Measurements from ENCODE around the gene SERINC2. TPM values are rescaled to one million over a fixed set of nuclear protein-coding genes. Genes with fewer than 3 reads are reported as not detected.
A peak's percentile ranks its signal among the peaks of the same experiment; 100 is the strongest.

SERINC2 gene
- total RNA-seq, 1 experiment from 2014 or later, result 26.0 TPM

DNA sequence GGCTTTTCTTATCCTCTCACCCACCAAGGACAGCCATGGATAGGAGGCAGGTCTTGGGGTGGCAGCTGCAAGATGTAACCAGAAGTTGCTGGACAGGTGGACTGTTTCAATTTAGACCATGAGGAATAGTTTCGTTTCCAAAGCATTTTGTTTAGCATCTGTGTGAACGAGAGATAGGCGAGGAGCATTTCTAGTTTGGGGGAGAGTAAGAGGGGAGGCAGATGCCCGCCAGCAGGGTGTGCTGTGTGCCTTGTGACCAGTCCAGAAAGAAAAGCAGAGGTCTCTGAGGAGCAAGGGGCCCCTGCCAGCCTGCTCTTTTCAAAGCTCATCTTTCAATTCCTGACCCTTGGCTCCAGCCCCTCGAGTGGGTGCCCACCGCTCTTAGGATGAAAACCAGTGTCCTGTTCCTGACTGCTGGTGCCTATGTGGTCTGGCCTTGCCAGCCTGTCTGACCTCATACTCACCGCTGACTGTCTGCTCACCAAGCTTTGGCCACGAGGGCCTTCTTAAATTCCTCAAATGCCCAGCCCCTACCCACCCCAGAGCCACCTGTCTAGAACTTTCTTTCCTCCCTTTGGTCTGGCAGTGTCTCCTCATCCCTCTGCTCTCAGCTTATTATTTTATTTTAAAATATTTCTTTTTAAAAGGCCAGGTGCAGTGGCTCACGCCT, 8.5 kb downstream of the SERINC2 start:
- TF ChIP-seq, protein P1, sequence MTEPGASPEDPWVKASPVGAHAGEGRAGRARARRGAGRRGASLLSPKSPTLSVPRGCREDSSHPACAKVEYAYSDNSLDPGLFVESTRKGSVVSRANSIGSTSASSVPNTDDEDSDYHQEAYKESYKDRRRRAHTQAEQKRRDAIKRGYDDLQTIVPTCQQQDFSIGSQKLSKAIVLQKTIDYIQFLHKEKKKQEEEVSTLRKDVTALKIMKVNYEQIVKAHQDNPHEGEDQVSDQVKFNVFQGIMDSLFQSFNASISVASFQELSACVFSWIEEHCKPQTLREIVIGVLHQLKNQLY (CRISPR knock-in tag; IDR thresholded peaks at IDR 0.05), result no peak
- Mint-ChIP-seq H3K36me3 (peaks cover under 1% of the 10 kb centered on the region; the same call in 1 of the 2 replicates), H3K27me3 (ENCODE audit: low read depth) (no peaks in the 10 kb centered on the region), H3K4me1 (peaks cover 18% of the 10 kb centered on the region), H3K27ac (peak overlapping the region; percentile 80), H3K4me3 (no peak overlapping the region), H3K9me3 (no peaks in the 10 kb centered on the region)
- peak; percentile 65 for DNase-seq (ENCODE audit: low spot score)
- CTCF ChIA-PET, result interaction anchor here (0.6 to 9.0 kb wide), 48 partner anchors 7 to 606 kb away, joined by 3 to 225 read pairs (median 4); partner anchors contain the start of genes FABP3, HCRTR1, SERINC2 and SNRNP40
- ATAC-seq, result peak; percentile 86
- POLR2A ChIA-PET, result interaction anchor here (0.5 to 2.0 kb wide), 7 partner anchors 27 to 285 kb away, joined by 3 to 6 read pairs (median 3); partner anchors contain the start of genes SNRNP40 and ZCCHC17

DNA sequence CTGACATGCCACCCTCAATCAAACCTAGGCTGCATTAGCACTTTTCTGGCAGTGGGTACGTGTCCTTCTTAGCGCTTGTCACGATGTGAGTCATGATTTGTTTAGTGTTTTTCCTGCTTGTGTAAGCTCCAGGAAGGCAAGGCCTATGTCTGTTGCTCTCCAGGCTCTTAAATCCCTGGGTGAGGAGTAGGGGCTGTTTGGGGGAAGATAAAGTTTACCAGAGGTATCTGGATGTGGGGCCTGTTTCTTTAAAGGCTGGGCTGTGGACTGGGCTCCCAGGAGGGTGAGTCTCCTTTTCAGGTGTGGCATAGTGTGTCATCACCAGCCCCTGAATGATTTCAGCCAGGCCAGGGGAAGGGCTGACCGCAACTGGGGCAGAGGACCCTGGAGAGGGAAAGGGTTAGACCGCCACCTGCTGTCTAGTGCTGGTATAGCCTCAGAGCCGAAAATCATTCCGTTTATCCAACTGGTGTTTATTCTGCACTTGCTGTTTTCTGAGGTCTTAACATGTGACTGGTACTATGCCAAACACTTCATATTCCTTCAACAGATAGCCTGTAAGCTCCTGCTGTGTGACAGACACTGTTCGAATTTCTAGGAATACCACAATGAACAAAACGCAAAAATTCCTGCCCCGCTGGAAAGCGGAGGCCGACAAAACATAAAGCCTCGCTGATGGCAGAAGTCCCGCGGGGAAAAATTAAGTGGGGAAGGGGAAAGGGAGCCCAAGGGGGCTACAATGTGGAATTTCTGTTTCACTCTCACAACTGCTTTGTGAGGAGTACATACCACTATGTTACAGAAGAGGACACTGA, 9.7 kb downstream of the SERINC2 start:
- Mint-ChIP-seq H3K4me3 (no peak overlapping the region), H3K27me3 (ENCODE audit: low read depth) (no peaks in the 10 kb centered on the region), H3K36me3 (peaks cover 5% of the 10 kb centered on the region), H3K9me3 (no peaks in the 10 kb centered on the region), H3K27ac (no peak overlapping the region), H3K4me1 (peaks cover 12% of the 10 kb centered on the region; the same call in 1 of the 2 replicates)
- DNase-seq (ENCODE audit: low spot score) (peak; percentile 83), ATAC-seq (peak; percentile 74)
- ChIA-PET CTCF (interaction anchor here (0.6 to 9.0 kb wide), 31 partner anchors 9 to 607 kb away, joined by 3 to 225 read pairs (median 5); partner anchors contain the start of genes FABP3, HCRTR1, SNRNP40 and ZCCHC17), POLR2A (interaction anchor here (1.1 to 2.0 kb wide), 3 partner anchors 28 to 126 kb away, joined by 4 to 6 read pairs (median 5); partner anchors contain the start of genes SNRNP40 and ZCCHC17)
- no peak for TF ChIP-seq MYBL2 (CRISPR knock-in tag; IDR thresholded peaks at IDR 0.05)
- TF ChIP-seq, protein P2, sequence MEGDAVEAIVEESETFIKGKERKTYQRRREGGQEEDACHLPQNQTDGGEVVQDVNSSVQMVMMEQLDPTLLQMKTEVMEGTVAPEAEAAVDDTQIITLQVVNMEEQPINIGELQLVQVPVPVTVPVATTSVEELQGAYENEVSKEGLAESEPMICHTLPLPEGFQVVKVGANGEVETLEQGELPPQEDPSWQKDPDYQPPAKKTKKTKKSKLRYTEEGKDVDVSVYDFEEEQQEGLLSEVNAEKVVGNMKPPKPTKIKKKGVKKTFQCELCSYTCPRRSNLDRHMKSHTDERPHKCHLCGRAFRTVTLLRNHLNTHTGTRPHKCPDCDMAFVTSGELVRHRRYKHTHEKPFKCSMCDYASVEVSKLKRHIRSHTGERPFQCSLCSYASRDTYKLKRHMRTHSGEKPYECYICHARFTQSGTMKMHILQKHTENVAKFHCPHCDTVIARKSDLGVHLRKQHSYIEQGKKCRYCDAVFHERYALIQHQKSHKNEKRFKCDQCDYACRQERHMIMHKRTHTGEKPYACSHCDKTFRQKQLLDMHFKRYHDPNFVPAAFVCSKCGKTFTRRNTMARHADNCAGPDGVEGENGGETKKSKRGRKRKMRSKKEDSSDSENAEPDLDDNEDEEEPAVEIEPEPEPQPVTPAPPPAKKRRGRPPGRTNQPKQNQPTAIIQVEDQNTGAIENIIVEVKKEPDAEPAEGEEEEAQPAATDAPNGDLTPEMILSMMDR (IDR thresholded peaks at IDR 0.05), result peak; percentile 83

DNA sequence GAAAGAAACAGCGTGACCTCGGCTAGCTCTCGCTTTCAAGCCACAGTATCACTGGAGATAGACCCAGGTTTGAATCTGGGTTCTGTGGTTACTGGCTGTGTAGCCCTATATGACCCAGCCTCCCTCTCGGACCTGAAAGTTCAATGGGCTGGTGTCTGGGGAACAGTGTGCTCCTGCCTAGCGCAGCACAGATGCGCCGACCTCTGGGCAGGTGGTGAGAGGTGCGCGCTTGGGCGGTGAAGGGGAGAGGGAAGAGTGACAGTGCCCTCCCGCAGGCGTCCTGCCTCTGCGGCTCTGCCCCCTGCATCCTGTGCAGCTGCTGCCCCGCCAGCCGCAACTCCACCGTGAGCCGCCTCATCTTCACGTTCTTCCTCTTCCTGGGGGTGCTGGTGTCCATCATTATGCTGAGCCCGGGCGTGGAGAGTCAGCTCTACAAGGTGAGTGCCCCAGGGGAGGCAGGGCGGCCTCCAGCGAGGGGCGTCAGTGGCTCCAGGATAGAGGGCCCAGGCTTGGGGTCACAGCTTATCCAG, 10.5 kb downstream of the SERINC2 start:
- TF ChIP-seq TP53 (CRISPR knock-in tag; IDR thresholded peaks at IDR 0.05), result no peak
- TF ChIP-seq ZNF317 (CRISPR knock-in tag; IDR thresholded peaks at IDR 0.05; ENCODE audit: borderline replicate concordance, low read depth), result no peak
- TF ChIP-seq NFATC4 (CRISPR knock-in tag; IDR thresholded peaks at IDR 0.05), result no peak
- TF ChIP-seq SOX15 (CRISPR knock-in tag; IDR thresholded peaks at IDR 0.05), result no peak
- no peak for TF ChIP-seq TCF7 (CRISPR knock-in tag; IDR thresholded peaks at IDR 0.05; ENCODE audit: low read depth)
- no peak for TF ChIP-seq GTF2I (CRISPR knock-in tag; conservative IDR thresholded peaks at IDR 0.05)
- TF ChIP-seq, protein P3, sequence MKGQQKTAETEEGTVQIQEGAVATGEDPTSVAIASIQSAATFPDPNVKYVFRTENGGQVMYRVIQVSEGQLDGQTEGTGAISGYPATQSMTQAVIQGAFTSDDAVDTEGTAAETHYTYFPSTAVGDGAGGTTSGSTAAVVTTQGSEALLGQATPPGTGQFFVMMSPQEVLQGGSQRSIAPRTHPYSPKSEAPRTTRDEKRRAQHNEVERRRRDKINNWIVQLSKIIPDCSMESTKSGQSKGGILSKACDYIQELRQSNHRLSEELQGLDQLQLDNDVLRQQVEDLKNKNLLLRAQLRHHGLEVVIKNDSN (CRISPR knock-in tag; IDR thresholded peaks at IDR 0.05), result no peak
- no peak for TF ChIP-seq GABPB1 (CRISPR knock-in tag; IDR thresholded peaks at IDR 0.05)
- no peak for TF ChIP-seq TEAD1 (CRISPR knock-in tag; IDR thresholded peaks at IDR 0.05)
- TF ChIP-seq, protein P4, sequence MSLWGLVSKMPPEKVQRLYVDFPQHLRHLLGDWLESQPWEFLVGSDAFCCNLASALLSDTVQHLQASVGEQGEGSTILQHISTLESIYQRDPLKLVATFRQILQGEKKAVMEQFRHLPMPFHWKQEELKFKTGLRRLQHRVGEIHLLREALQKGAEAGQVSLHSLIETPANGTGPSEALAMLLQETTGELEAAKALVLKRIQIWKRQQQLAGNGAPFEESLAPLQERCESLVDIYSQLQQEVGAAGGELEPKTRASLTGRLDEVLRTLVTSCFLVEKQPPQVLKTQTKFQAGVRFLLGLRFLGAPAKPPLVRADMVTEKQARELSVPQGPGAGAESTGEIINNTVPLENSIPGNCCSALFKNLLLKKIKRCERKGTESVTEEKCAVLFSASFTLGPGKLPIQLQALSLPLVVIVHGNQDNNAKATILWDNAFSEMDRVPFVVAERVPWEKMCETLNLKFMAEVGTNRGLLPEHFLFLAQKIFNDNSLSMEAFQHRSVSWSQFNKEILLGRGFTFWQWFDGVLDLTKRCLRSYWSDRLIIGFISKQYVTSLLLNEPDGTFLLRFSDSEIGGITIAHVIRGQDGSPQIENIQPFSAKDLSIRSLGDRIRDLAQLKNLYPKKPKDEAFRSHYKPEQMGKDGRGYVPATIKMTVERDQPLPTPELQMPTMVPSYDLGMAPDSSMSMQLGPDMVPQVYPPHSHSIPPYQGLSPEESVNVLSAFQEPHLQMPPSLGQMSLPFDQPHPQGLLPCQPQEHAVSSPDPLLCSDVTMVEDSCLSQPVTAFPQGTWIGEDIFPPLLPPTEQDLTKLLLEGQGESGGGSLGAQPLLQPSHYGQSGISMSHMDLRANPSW (CRISPR knock-in tag; conservative IDR thresholded peaks at IDR 0.05; ENCODE audit: low read depth), result no peak
- TF ChIP-seq, protein P5, sequence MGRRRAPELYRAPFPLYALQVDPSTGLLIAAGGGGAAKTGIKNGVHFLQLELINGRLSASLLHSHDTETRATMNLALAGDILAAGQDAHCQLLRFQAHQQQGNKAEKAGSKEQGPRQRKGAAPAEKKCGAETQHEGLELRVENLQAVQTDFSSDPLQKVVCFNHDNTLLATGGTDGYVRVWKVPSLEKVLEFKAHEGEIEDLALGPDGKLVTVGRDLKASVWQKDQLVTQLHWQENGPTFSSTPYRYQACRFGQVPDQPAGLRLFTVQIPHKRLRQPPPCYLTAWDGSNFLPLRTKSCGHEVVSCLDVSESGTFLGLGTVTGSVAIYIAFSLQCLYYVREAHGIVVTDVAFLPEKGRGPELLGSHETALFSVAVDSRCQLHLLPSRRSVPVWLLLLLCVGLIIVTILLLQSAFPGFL (CRISPR knock-in tag; IDR thresholded peaks at IDR 0.05; ENCODE audit: borderline replicate concordance), result no peak
- TF ChIP-seq, protein P6, sequence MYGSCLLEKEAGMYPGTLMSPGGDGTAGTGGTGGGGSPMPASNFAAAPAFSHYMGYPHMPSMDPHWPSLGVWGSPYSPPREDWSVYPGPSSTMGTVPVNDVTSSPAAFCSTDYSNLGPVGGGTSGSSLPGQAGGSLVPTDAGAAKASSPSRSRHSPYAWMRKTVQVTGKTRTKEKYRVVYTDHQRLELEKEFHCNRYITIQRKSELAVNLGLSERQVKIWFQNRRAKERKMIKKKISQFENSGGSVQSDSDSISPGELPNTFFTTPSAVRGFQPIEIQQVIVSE (CRISPR knock-in tag; IDR thresholded peaks at IDR 0.05; ENCODE audit: borderline replicate concordance), result no peak
- no peak for TF ChIP-seq SP1 (CRISPR knock-in tag; conservative IDR thresholded peaks at IDR 0.05)
- no peak for TF ChIP-seq ZNF396 (CRISPR knock-in tag; IDR thresholded peaks at IDR 0.05; ENCODE audit: borderline replicate concordance)
- no peak for TF ChIP-seq NR2C2 (CRISPR knock-in tag; IDR thresholded peaks at IDR 0.05)
- DNase-seq (ENCODE audit: low spot score), result no peak
- ATAC-seq, result no peak
- Mint-ChIP-seq H3K9me3 (no peaks in the 10 kb centered on the region), H3K4me3 (no peak overlapping the region), H3K4me1 (peaks cover 12% of the 10 kb centered on the region; the same call in 1 of the 2 replicates), H3K36me3 (peaks cover 5% of the 10 kb centered on the region), H3K27me3 (ENCODE audit: low read depth) (no peaks in the 10 kb centered on the region), H3K27ac (no peak overlapping the region)
- POLR2A ChIA-PET, result no interaction called here
- CTCF ChIA-PET, result interaction anchor here (0.6 to 9.0 kb wide), 5 partner anchors 28 to 242 kb away, joined by 3 to 225 read pairs (median 9); partner anchors contain the start of gene FABP3
